ENCODE data around the gene STK35. TPM values are rescaled to one million over a fixed set of nuclear protein-coding genes. Genes with fewer than 3 reads are reported as not detected.

The STK35 gene
- total and polyA plus RNA-seq, 2 donors (not counting 3 experiments of a cell fraction or from before 2014, with no cell fraction given): 10.2 to 17.5 TPM

GRCh38 chr20:2088891-2089290 is 12.7 kb upstream of the STK35 start:
- Histone ChIP-seq H3K9me3 (replicated peaks; ENCODE audit: control insufficient read depth, insufficient read depth, low read length) (no peaks in the 10 kb centered on the region), H3K4me1 (ENCODE audit: control insufficient read depth, extremely low read depth, insufficient read depth, low read length) (no peaks in the 10 kb centered on the region), H3K36me3 (ENCODE audit: control insufficient read depth in 2 of 2, extremely low read depth in 1 of 2, insufficient read depth in 2 of 2, low read length in 2 of 2) (no peaks in the 10 kb centered on the region), H3K27me3 (ENCODE audit: control insufficient read depth in 2 of 2, insufficient read depth in 2 of 2, low read length in 2 of 2) (peaks cover 8 to 30% of the 10 kb centered on the region in 2 experiments), H3K4me3 (replicated peaks in 1 of 3; ENCODE audit: insufficient read depth in 1 of 3, low read depth in 1 of 3, low read length in 3 of 3) (no peak overlapping the region), H3K79me2 (ENCODE audit: control insufficient read depth, insufficient read depth, low read length) (no peaks in the 10 kb centered on the region), H3K27ac (ENCODE audit: insufficient read depth, low read depth, low read length) (no peak overlapping the region), H3K9ac (replicated peaks; ENCODE audit: extremely low read depth, insufficient read depth, low read length) (no peak overlapping the region), H3K9me1 (replicated peaks; ENCODE audit: control insufficient read depth, extremely low read depth, insufficient read depth, low read length) (no peaks in the 10 kb centered on the region), H4K20me1 (replicated peaks; ENCODE audit: control insufficient read depth, extremely low read depth, insufficient read depth, low read length) (no peaks in the 10 kb centered on the region), H2AFZ (ENCODE audit: low read depth, low read length) (no peak overlapping the region), H3K4me2 (ENCODE audit: insufficient read depth, low read length) (no peak overlapping the region)
- DNase-seq (ENCODE audit: low read depth, low spot score) (no peak), FAIRE-seq (no peak)
- BruUV-seq (replicated peaks): no TSS peak
- intact Hi-C loops (cut with micrococcal nuclease): no loop called here
- CTCF ChIA-PET: interaction anchor here (2.1 kb wide), 1 partner anchor 83 kb away, joined by 8 read pairs; no protein-coding TSS in a partner anchor
- no peak for TF ChIP-seq EZH2 (IDR thresholded peaks at IDR 0.05; ENCODE audit: borderline replicate concordance, low read depth, low read length, severe bottlenecking)
- TF ChIP-seq MAX (IDR thresholded peaks at IDR 0.05; ENCODE audit: insufficient read depth, insufficient read length): no peak
- TF ChIP-seq JUN (IDR thresholded peaks at IDR 0.05; ENCODE audit: borderline replicate concordance, insufficient read depth, insufficient read length, low read depth): no peak
- no peak for TF ChIP-seq MYC (IDR thresholded peaks at IDR 0.05; ENCODE audit: low read depth, low read length)
- no peak for TF ChIP-seq POLR2AphosphoS5 (IDR thresholded peaks at IDR 0.05; ENCODE audit: insufficient read depth, low read depth, low read length)
- no peak for TF ChIP-seq CTCF (IDR thresholded peaks at IDR 0.05; ENCODE audit: extremely low read depth in 1 of 2, insufficient read depth in 1 of 2, low read depth in 1 of 2, low read length in 2 of 2)
- POLR2A ChIA-PET: no interaction called here
- dilution Hi-C loops (cut with MboI; ENCODE audit: extremely low pct_ligation_motif_present, low sequenced_read_pairs): no loop called here

All from endothelial cell of umbilical vein (primary cell).